Middle frontal gyrus (tissue), 1 donor: Measurements from ENCODE around the gene TACC3.

Experiments used
- DNase-seq: peaks from one replicate; pipeline ENCODE4 v3.0.0-alpha.2; 2015; ENCODE audit warnings: low spot score; ENCODE audit errors: extremely low spot score

The TACC3 gene

GRCh38 chr4:1759170-1759817, 38.0 kb downstream of the TACC3 start:
- no peak for DNase-seq

- no peak for DNase-seq
Measured at GRCh38 chr4:1759818-1760223, 38.5 kb downstream of the TACC3 start.

- no peak for DNase-seq
Measured at GRCh38 chr4:1760521-1761071, 39.3 kb downstream of the TACC3 start.

GRCh38 chr4:1761130-1761689, 39.9 kb downstream of the TACC3 start:
- DNase-seq, result no peak

GRCh38 chr4:1762264-1763010, 41.1 kb downstream of the TACC3 start:
- DNase-seq, result no peak

GRCh38 chr4:1763070-1763549, 41.8 kb downstream of the TACC3 start:
- DNase-seq, result no peak

- no peak for DNase-seq
Measured at GRCh38 chr4:1763550-1764080, 42.3 kb downstream of the TACC3 start.

- DNase-seq, result no peak
Measured at GRCh38 chr4:1764670-1765069, 43.3 kb downstream of the TACC3 start.

- no peak for DNase-seq
Measured at GRCh38 chr4:1765409-1766072, 44.2 kb downstream of the TACC3 start.

- no peak for DNase-seq
Measured at GRCh38 chr4:1766106-1767060, 45.1 kb downstream of the TACC3 start.

GRCh38 chr4:1767061-1767769, 45.9 kb downstream of the TACC3 start:
- no peak for DNase-seq

GRCh38 chr4:1767770-1768366, 46.5 kb downstream of the TACC3 start:
- no peak for DNase-seq

- DNase-seq, result no peak
Measured at GRCh38 chr4:1768367-1769034, 47.2 kb downstream of the TACC3 start.

- DNase-seq, result no peak
Measured at GRCh38 chr4:1769692-1770091, 48.4 kb downstream of the TACC3 start.

GRCh38 chr4:1770245-1770644, 48.9 kb downstream of the TACC3 start:
- no peak for DNase-seq

GRCh38 chr4:1770791-1771231, 49.5 kb downstream of the TACC3 start:
- no peak for DNase-seq

GRCh38 chr4:1771555-1772305, 50.4 kb downstream of the TACC3 start:
- no peak for DNase-seq
